Anterior cingulate cortex (tissue), 58 donors: Measurements from ENCODE around the gene LRGUK.
"Not testable (repeated sequence)": the region's sequence is repeated elsewhere in the genome, so short reads cannot be mapped to it uniquely, and the experiment has no call there.

Experiments
- DNase-seq, 58 donors: peaks; one replicate each; lab custom pipeline; 2025; lab: John Stamatoyannopoulos, UW

LRGUK gene

DNA sequence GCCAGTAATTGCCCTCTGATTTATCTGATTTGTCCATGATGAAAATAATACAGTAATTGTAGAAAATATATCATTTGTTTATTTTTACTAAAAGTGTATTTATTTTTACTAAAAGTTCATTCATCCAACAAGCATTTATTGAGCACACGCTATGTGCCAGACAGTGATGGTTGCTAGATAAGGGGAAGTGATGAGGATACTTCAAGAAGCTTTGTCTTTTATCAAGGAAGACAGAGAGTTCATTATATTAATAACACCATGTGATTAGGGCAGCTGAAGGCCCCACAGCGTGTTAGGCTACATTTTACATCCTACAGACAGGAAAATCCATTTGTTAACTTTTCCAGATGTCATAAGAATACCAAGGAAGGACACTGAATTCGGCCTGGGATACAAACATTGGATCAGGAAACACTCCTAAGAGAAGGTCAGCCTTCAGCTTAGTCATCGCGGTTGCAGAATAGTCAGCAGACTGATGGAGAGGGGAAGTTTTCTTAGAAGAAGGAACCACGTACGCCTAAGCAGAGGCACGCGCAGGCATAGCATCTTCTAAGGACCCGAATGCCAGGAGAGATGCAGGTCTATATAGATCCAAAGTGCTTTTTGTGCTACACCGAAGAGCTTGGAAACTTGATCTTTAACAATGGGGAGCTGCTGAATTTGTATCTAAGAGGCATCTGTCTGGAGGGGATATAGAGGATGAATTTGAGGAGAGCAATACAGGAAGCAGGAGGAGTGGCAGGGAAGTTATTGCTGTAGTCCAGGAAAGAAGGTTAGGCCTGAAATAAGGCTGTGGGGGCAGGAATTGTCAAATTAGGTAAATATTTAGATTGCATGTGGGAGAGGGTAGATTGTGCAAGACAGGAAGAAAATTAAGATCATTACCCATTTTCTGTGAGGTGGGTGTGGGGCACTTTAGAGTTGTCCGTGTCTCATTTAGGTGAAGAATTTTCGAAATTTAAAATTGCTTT, 85.7 kb downstream of the LRGUK start:
- no peak for DNase-seq

DNA sequence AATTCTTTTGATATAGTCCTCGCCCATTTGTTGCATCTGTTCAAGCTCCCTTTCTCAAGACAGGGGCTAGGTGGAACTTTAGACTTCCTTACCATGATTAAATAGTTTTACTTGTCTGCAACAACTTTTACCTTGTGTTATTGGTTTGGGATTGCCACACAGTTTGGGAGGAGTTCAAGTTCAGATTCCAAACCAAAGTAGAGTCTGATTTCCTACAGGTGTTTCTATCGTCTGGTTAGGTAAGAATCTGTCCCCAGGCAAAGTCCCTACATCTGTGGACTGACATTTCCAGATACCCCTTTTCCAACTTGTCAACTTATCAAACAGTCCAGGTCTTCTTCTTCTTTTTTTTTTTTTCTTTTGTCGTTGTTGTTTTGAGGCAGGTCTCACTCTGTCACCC, 93.1 kb downstream of the LRGUK start:
- DNase-seq, result no peak

- not testable (repeated sequence) for DNase-seq
These were observed 104.2 kb downstream of the LRGUK start for GRCh38 chr7:134231296-134231695.

- no peak for DNase-seq
These were observed 107.1 kb downstream of the LRGUK start for GRCh38 chr7:134234216-134234615.

GRCh38 chr7:134245253-134245652, 118.1 kb downstream of the LRGUK start:
- DNase-seq, result no peak

- DNase-seq, result no peak
These were observed 119.2 kb downstream of the LRGUK start for GRCh38 chr7:134246347-134246746.

DNA sequence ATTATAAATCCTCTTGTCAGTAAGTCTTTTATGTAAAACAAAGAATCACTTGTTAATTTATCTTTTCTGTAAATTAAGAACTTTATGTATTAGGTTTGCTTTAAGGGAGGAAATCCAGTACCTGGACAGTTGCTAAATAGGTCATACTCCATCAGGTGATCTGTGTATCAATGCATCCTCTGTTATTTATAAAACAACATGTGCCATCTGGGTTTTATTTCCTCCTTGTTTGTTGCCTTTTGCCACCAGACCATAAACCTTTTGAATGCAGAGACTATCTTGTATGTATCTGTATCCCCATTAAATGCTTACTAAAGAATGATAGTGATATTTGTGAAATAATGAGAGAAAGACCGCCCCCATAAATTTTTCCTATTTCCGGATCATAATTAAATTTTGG, 119.6 kb downstream of the LRGUK start:
- DNase-seq, result no peak

DNA sequence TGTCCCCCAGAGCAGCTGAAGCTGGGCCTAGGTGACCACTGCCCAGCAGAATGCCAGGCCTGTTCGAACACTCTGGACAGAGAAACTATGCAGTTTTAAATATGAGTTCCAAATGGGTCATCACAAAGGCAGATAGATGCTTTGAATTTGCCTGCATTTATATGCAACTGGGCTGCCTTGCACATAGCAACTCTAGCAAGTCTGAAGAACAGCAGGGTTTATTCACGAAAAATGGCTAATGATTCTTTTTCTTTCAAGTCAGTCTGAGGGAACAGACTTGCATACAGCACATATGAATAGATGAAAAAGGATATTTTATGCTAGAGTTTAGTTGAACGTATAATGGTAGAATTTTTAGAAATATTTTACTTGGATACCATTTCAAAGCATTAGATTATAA, 121.1 kb downstream of the LRGUK start:
- DNase-seq, result no peak

GRCh38 chr7:134254311-134254710, 127.2 kb downstream of the LRGUK start:
- DNase-seq, result no peak

GRCh38 chr7:134255814-134256213, 128.7 kb downstream of the LRGUK start:
- no peak for DNase-seq

DNA sequence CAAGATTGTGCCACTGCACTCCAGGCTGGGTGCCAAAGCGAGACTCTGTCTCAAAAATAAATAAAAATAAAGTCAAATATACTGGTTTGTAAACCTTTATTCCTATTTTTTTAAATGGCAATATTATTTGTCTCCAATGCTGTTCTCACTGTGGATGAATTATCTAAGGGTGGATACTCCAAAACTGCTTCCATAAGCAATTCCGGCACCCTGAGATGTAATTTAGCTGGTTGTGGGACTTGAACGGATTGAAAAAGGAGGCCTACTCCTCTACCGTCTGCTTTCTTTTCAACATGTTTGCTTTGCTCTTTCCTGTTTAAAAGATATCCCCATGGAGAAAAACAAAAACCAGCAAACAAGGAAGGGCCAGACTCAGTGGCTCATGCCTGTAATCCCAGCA, 135.2 kb downstream of the LRGUK start:
- no peak for DNase-seq

- no peak for DNase-seq
These were observed 149.8 kb downstream of the LRGUK start for GRCh38 chr7:134276951-134277350.

DNA sequence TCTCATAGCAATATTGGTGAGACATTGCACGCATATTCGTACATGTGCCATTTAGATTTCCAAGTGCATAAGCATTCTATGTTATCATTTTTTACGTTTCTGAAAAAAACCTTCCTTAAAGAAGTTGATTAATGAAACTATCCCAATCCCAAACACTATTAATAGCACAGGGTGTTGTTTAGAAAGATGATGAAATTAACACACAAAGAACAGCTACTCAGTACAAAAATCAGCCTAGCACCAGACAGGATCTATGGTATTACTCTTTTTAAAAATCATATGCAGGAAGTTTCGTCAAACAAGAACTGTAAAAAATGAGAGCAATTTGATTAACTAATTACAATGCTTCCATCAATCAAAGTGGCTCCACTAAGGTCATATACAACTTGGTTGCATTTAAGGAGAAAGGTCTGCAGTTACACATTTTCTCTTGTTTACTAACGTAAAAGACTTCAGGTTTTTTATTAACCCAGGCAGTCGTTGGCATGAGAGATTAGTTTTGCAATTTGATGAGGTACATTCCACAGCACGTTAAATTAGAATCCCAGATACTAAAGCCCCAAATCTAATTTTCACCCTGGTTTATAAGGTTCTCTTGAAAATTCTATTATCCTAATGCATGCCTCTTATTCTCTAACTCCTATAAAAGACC, 151.5 kb downstream of the LRGUK start:
- DNase-seq, result no peak

DNA sequence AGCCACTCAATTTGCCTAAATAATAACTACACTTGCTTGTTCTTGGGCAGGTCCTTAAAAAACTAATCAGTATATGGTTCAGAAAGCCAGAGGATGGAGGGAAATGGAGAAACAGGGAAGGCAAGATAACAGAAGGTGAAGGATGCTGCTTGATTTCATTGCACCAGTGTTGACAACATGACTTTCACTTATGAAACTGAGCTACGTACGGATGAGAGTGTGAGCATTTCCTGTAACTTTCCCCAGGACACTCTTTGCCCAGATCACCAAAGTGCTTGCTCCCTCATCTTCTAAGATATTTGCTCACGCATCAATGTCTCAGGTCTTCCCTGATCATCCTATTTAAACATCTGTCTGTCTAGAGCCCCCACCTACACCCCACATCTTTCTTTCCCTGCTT, 152.2 kb downstream of the LRGUK start:
- DNase-seq, result no peak

GRCh38 chr7:134279898-134280297, 152.8 kb downstream of the LRGUK start:
- DNase-seq, result no peak

GRCh38 chr7:134280508-134280907, 153.4 kb downstream of the LRGUK start:
- DNase-seq, result no peak

DNA sequence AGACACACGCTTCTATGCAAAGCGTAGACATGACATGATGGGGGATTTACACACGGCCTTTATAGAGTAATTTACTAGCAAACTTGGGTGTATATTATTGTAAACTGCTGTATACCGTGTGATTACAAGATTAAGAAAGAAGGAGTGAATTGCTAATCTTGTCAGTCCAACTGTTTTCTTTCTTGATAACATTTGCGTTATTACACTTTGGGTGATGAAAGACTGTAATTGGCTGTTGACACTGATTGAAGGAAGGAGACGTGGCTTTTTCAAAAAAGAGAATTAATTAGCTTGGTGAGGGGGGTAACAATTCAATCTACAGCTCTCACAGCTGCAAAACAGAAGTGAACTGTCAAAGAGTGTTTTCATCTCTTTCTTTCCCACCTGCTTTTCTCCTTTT, 156.9 kb downstream of the LRGUK start:
- DNase-seq, result no peak

- no peak for DNase-seq
These were observed 157.8 kb downstream of the LRGUK start for GRCh38 chr7:134284952-134285351.

DNA sequence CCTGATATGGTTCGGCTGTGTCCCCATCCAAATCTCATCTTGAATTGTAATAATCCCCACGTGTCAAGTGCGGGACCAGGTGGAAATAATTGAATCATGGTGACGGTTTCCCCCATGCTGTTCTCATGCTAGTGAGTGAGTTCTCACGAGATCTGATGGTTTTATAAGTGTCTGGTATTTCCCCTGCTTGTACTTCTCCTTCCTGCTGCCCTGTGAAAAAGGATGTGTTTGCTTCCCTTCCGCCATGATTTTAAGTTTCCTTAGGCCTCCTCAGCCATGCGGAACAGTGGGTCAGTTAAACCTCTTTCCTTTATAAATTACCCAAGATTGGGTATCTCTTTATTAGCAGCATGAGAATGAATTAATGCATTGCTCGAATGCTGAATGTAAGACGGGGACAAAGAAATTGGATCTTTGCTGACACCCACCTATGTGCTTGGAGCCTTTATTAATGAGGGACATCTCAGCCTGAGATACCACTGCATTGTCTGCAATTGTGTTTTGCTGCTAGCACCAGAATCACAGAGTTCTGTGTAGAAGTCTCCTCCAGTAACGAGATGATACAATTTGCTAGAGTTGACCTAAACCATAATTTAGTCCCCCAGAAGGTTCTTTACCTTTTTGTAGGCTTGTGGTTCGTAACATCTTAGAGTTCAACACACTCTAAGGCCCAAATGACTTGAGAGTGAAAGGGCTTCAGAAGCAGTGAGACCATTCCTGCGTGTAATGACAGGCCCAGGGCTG, 160.9 kb downstream of the LRGUK start:
- DNase-seq, result no peak

DNA sequence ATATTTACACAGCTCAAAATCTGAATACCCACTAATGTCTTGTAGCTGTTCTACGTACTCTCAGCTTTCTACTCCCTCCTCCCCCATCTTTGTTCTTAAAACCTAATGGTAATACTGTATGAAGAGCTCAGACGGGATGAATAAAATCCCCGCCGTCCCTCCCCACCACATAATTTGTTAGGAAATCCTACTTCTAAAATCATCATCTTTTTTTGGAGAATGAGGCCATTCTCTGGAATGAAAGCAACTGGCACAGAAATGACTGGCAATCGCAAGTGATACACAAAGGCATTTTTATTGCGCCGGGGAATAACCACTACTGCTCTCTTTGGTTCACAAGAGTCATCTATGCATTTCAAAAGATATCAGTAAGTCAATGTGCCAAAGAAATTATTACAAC, 162.3 kb downstream of the LRGUK start:
- DNase-seq, result peak in 2 of 58 donors; percentile 5 to 13

DNA sequence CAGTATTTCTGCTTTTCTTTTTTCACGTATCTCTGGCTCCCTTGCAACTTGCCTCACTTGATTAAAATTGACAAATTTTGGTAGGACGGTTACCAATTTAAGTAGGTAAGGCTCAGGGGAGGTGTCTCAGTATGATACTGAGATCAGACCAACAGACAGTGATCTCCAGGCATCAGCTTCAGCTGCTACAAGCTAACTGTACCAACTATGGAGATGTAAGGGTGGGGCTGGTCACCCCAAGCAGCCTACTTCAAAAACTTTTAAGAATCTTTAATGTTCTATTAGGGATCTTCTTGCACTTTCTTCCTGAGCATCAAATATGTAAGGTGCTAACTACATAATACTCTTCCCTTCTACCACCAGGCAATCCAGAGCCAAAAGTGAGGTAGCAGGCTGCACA, 162.7 kb downstream of the LRGUK start:
- no peak for DNase-seq
